Endothelial cell (in vitro differentiated cells): Measurements from ENCODE around the gene BNC2. TPM values are rescaled to one million over a fixed set of nuclear protein-coding genes. Genes with fewer than 3 reads are reported as not detected.

Experiments used
- DNase-seq: peaks from one replicate; pipeline ENCODE4 v3.0.0; 2021; ENCODE audit warnings: low spot score
- H3K27ac Mint-ChIP-seq: one replicate; pipeline ENCODE4 v1.8.0; 2021; ENCODE audit warnings: mixed read lengths, inconsistent platforms; ENCODE audit not compliant: unreplicated experiment
- H3K27me3 Mint-ChIP-seq: one replicate; pipeline ENCODE4 v1.8.0; 2021; ENCODE audit warnings: mild to moderate bottlenecking, moderate library complexity, mixed read lengths, inconsistent platforms; ENCODE audit not compliant: unreplicated experiment
- H3K36me3 Mint-ChIP-seq: one replicate; pipeline ENCODE4 v1.8.0; 2021; ENCODE audit warnings: mild to moderate bottlenecking, low read depth, mixed read lengths, inconsistent platforms; ENCODE audit not compliant: unreplicated experiment
- H3K4me1 Mint-ChIP-seq: one replicate; pipeline ENCODE4 v1.8.0; 2021; ENCODE audit warnings: mild to moderate bottlenecking, mixed read lengths, inconsistent platforms; ENCODE audit not compliant: unreplicated experiment
- H3K4me3 Mint-ChIP-seq: one replicate; pipeline ENCODE4 v1.8.0; 2021; ENCODE audit warnings: mild to moderate bottlenecking, mixed read lengths, inconsistent platforms; ENCODE audit not compliant: unreplicated experiment
- H3K9me3 Mint-ChIP-seq: one replicate; pipeline ENCODE4 v1.8.0; 2021; ENCODE audit warnings: mixed read lengths, inconsistent platforms; ENCODE audit not compliant: unreplicated experiment
- CTCF ChIP-seq: fragments of 200-600 bp; sonication (generic); IDR thresholded peaks from one replicate; pipeline ENCODE4 v1.5.0; 2021; ENCODE audit warnings: antibody characterized with exemption; ENCODE audit not compliant: unreplicated experiment
- total RNA-seq: library from RNA; stranded (reverse); fragmentation: NEBNext Ultra II Directional; extraction: Animal tissue kit (Norgen Biotek cat#: 25700); gene quantifications from one replicate; pipeline ENCODE4 v1.2.1, GENCODE V29; 2021; ENCODE audit not compliant: unreplicated experiment

Gene BNC2
- total RNA-seq, 1 donor from 2014 or later = 20.1 TPM

DNA sequence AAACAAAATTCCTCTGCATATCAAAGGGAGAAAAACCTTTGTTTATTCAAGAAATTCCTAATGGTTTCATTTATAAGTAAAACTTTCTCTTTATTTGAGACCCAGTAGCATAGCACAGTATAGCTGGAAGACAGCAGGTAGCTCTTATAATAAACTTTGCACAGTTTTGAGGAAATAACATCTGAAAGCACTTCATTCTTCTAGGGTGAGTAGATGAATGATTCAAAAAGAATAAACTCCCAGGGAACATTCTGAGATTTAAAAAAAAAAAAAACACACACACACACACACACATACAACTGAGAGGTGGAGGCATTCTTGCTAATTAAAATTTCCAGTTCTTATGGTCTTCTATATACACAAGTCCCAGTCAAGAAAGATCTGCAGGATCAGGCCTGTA is 197.3 kb downstream of the BNC2 start:
- peaks cover 4% of the 10 kb centered on the region for H3K4me1 Mint-ChIP-seq

DNA sequence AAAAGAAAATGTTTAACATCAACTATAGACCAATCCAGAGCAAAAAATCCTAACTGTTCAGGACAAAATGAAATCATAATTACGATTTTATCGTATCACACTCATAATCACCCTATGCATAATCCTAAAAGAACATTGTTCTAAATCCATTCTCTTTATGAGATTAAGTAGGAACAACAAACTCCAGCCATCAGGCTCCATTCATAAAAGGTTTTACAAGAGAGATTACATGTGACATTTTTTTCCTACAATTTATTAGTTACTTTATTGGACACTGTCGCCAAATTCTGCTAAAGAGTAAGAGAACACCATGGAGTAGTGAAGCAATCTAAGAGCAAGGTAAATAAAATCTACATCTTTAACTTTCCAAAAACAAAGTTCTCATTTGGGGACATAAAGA is 198.0 kb downstream of the BNC2 start:
- no peak for TF ChIP-seq CTCF
- Mint-ChIP-seq H3K27me3 (no peaks in the 10 kb centered on the region), H3K9me3 (no peaks in the 10 kb centered on the region), H3K27ac (no peak overlapping the region), H3K4me3 (no peak overlapping the region), H3K4me1 (peaks cover 4% of the 10 kb centered on the region), H3K36me3 (no peaks in the 10 kb centered on the region)
- no peak for DNase-seq

More for the DNA sequence above, 197.3 kb downstream of the BNC2 start:
- Mint-ChIP-seq H3K4me3 (no peak overlapping the region), H3K9me3 (no peaks in the 10 kb centered on the region), H3K36me3 (no peaks in the 10 kb centered on the region), H3K27ac (no peak overlapping the region), H3K27me3 (no peaks in the 10 kb centered on the region)
- DNase-seq = no peak
- no peak for TF ChIP-seq CTCF

GRCh38 chr9:16671591-16672137 is 198.8 kb downstream of the BNC2 start:
- Mint-ChIP-seq H3K36me3 (no peaks in the 10 kb centered on the region), H3K4me1 (peaks cover 4% of the 10 kb centered on the region), H3K9me3 (no peaks in the 10 kb centered on the region), H3K27me3 (no peaks in the 10 kb centered on the region), H3K4me3 (no peak overlapping the region), H3K27ac (no peak overlapping the region)
- no peak for TF ChIP-seq CTCF
- DNase-seq = no peak

DNA sequence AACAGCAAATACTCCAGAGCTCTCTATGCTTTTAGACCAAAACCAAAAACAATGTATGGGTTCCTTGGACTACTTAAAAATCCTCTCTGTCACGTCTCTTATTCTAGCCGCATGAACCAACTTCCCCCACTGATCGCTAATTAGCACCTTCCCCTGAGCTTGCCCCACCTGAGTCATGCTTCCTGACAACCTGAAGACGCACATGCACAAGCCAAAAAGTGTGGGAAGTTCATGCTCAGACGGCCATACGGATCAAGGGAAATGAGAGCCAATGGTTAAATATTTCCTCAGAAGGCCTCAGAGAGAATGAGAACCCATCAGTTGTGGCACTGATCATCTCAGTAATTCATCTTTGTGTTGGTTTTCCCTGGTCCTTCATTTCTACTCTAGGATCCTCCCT is 199.7 kb downstream of the BNC2 start:
- Mint-ChIP-seq H3K27ac (no peak overlapping the region), H3K9me3 (no peaks in the 10 kb centered on the region), H3K36me3 (no peaks in the 10 kb centered on the region), H3K4me1 (peaks cover 4% of the 10 kb centered on the region), H3K4me3 (no peak overlapping the region), H3K27me3 (no peaks in the 10 kb centered on the region)
- no peak for DNase-seq
- TF ChIP-seq CTCF = no peak

- no peak for TF ChIP-seq CTCF
- no peak for DNase-seq
- Mint-ChIP-seq H3K27me3 (no peaks in the 10 kb centered on the region), H3K9me3 (no peaks in the 10 kb centered on the region), H3K4me1 (peaks cover 4% of the 10 kb centered on the region), H3K36me3 (no peaks in the 10 kb centered on the region), H3K4me3 (no peak overlapping the region), H3K27ac (no peak overlapping the region)
Measured at GRCh38 chr9:16668734-16669295, 201.7 kb downstream of the BNC2 start.
